C1 segment of cervical spinal cord (tissue), 14 donors: ENCODE results near the gene ARHGAP45.
A peak's percentile ranks its signal among the peaks of the same experiment; 100 is the strongest.

ENCODE experiments used
- DNase-seq, 14 donors: peaks; one replicate each; lab custom pipeline; 2025; lab: John Stamatoyannopoulos, UW

Gene ARHGAP45

DNA sequence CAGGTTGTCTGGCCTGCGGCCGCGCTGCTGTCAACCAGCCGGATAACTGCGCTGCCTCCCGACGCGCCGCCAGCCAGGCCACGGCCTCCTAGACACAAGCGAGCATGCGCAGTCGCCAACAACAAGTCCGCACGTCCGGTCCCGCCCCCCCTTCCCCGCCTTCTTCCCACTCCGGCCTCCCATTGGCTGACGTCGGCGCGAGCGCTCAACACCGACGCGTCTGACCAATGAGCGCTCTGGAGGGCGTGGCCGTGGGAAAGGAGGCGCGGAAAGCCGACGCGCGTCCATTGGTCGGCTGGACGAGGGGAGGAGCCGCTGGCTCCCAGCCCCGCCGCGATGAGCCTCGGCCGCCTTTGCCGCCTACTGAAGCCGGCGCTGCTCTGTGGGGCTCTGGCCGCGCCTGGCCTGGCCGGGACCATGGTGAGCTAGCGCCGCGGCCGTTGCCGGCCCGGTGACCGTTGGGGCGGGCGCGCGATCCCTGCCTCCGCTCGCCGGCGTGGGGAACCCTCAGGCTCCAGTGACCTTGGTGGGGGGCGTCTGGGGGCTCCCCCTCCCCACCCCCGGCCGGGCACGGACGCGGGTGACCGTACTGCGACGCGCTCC lies 36.8 kb downstream of the ARHGAP45 start, which contains the start of gene GPX4:
GPX4 (plus strand) TSS at position 287 of the 603 bp plus-strand sequence; CDS start at position 337, 50 bp downstream.
- DNase-seq = peak; percentile 88 to 99 (median 96)

DNA sequence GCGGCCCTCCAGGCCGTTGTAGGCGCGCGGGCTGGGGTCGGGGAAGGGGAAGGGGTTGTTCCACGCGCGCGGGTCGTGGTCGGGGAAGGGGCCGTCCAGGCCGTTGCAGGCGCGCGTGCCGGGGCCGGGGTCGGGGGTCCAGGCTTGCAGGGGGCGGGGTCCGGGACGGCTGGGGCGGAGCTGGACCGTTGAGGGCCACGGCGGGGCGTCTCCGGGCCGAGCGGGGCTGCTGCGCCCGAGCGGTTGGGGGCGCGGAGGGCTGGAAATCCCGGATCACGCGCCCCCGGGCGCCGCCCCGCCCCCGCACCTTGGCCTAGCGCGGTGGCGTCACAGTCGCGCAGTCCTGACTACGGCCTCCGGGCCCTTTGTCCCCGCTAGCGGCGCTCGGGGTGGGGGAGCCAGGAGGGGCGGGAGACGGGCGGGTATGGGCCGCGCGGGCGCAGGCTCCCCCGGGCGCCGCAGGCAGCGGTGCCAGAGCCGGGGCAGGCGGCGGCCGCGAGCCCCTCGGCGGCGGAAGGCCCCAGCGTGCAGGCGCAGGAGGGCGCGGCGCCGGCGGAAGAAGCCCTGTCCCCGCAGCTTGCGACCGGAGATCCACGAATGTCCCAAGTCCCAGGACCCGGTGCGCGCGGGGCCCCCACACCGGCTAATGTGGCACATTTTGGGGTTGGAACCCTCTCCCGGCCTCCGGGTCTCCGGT lies 37.5 kb downstream of the ARHGAP45 start:
- peak in 12 of 14 donors; percentile 36 to 82 (median 62) for DNase-seq

DNA sequence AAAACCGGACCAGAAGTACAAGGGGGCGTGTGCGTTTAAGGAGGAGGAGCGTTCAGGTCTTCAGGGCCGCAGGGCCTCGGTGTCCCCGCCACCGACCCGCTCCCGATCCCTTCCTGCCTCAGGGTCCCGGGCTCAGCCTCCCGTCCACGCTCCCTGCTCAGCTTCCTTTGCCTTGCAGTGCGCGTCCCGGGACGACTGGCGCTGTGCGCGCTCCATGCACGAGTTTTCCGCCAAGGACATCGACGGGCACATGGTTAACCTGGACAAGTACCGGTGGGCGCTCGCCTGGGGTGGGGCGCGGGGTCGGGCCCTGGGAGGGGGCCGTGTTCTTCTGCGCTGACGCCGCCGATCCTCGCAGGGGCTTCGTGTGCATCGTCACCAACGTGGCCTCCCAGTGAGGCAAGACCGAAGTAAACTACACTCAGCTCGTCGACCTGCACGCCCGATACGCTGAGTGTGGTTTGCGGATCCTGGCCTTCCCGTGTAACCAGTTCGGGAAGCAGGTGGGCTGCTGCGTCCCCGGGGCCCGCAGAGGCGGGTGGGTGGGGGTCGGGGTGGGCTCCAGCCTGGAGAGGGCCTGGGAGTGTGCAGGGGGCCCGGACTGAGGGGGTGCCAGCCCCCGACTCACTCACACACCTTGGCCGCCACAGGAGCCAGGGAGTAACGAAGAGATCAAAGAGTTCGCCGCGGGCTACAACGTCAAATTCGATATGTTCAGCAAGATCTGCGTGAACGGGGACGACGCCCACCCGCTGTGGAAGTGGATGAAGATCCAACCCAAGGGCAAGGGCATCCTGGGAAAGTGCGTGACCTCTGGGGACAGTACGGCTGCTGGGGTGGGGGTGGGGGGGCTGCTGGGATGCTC lies 38.3 kb downstream of the ARHGAP45 start:
- no peak for DNase-seq

DNA sequence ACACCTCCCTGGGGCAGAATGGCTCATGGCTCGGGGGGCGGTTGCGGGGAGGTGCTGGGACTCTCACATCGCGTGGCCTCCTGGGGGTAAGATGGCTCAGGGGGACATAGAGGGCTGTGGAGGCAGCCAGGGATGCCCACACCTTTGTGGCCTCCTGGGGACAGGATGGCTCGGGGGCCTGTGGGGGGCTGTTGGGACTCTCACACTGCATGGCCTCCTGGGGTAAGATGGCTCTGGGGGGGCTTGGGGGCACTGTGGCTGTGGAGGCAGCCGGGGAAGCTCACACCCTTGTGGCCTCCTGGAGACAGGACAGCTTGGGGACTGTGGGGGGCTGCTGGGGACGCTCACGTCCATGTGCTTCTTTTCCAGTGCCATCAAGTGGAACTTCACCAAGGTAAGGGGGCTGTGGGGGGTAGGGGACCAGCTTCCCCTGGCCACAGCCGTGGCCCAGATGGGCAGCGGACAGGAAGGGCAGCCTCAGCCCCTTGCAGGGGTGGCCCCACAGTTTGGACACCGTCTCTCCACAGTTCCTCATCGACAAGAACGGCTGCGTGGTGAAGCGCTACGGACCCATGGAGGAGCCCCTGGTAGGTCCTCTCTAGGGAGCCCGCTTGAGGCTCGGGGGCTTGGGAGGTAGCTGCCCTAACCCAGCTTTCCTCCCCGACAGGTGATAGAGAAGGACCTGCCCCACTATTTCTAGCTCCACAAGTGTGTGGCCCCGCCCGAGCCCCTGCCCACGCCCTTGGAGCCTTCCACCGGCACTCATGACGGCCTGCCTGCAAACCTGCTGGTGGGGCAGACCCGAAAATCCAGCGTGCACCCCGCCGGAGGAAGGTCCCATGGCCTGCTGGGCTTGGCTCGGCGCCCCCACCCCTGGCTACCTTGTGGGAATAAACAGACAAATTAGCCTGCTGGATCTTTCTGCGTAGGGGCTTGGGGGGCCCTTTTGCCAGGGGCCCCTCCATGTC lies 39.2 kb downstream of the ARHGAP45 start:
- DNase-seq = no peak

DNA sequence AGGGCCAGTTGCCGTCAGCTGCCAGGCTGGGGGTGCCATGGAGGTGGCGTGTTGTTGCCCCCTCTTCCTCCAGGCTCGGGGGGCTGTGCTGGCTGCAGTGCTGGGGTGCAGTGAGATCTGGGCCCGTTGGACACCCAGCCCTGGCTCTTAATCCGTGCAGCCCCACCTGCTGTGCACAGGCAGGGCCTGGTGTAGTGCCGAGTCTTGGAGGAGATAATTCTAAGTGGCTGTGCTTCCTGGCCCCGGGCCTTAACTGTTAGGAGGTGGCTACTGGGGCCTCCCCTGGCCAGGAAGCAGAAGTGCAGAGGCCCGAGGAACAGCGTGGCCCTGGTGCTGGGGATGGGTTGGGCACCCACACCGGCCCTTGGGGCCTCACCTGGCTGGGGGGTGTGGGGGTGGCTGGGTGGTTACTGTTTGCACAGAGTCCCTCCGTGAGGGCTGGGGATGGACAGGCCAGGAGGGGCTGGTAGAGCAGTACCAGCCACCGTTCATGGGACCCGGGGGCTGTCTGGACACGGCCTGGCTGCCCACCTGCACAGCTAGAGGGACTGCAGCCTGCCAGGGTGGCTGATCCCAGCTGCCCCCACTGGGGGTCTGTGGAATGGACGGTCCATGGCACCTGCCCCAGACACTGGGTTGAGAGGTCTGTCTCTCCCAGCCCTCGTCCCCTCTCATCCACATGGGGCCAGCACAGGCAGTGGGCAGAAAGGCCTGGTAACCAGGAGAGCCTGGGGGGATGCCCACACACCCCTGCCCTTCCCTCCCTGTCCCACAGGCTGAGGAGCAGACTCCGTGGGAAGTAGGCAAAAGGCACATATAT lies 40.1 kb downstream of the ARHGAP45 start:
- no peak for DNase-seq

DNA sequence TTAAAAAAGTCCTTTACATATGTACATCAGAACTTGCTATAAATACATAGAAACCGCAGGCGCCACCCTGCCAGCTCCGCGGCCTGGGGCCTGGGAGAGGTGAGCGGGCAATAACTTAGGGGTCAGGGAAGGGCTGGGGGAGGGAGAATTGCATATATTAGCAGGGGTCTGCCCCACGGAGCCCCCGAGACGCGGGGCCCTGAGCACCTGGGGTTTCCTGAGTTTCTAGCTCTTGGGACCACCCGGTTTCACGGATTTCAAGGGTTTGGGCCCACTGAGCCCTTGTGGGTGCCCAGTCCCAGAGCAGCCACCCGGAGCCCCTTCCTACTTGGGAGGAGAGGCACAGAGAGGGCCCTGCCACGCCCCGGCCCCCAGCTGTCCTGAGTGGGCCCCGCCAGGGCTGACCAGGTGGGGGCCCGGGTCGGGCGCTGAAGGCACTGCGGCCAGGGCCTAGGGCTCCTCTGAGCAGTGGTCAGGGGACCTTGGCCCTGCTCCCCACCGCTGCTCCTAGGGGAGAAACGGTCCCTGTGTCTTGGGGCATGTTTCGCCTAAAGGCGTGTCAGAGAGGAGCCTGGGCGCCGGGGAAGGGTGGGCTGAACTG lies 40.8 kb downstream of the ARHGAP45 start:
- DNase-seq = no peak

DNA sequence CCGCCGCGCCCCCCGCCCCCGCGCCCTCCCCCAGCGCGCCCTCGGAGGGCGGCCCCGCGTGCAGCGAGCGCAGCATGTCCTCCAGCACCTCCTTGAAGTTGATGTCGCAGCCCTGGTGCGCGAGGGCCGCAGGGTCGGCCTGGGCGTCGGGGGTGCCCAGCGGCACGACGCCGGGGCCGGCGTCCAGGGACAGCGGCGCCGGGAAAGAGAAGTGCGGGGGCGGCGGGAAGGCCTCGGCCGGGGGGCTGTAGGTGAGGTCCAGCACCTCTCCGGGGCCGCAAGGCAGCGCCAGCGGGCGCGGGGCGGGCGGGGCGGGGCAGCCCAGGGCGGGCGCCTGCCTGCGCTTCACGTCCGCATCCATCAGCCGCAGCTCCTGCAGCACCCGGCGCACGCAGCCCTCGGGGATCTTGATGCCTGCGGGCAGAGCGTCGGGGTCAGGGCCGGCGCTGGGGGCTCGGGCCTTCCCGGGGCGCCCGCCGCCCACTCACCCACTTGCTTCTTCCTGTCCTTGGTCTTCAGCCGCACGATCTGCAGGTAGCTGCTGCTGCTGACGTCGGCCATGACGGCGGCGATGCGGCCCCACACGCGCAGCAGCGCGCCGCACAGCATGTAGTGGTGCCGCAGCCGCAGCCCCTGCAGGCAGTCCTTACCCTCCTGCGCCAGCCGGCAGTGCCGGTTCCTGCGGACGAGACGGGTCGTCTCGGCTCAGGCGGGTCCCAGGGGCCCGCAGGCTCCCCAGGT lies 41.5 kb downstream of the ARHGAP45 start:
- DNase-seq = no peak

DNA sequence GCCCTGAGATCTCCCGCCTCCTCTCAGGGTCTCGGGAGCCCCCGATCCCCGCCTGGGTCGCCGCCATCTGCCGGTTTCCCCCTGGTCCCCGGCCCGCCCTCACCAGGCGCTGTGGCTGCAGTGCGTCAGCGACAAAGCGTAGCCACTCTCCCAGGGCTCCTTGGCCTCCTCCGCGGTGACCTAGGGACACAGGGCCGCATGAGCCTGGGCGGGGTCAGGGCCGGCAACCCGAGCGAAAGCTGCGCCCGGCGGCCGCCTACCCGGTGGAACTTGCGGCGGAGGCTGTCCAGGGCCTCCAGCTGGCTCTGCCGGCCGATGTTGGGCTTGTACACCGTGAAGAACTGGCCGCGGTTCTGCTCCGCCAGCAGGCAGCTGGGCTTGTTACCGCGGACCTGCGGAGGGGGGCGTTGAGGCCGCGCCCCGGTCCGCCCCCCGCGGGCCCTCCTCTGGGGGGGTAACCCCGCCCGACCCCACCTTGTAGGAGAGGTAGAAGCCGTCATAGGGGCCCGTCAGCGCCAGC lies 42.1 kb downstream of the ARHGAP45 start:
- no peak for DNase-seq

DNA sequence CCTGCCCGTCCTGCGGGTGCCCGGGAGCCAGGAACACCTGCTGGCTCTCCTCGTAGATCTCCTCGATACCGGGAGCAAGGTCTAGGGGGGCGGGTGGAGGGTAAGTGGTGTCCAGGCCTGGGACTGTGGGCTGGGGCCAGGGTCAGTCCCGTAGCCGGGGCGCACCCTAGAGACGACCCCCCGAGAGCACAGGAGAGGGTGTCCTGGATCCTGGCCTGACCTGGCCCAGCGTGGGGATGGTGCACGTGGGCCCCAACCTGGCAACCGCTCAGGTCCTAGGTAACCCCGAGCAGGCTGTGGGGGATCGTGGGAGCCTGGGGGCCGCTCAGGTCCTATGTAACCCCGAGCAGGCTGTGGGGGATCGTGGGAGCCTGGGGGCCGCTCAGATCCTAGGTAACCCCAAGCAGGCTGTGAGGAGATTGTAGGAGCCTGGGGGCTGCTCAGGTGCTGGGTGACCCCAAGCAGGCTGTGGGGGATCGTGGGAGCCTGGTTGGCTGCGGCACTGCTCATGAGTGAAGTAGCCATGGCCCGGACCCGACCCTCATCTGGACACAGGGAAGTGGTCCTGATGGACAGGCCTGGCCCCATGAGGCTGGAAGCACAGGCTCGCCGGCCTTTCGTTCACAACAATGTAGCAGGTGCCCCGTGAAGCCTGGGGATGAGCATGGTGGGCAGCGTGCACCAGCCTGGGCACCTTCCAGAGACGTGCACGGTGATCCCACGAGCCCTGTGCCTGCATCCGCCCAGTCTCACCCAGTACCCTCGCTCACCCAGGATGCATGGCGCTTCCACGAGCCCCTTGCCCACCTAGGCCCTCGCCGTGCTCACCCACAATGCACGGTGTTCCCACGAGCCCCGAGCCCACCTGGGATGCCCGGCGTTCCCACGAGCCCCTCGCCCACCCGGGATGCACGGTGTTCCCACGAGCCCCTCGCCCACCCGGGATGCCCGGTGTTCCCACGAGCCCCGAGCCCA lies 43.0 kb downstream of the ARHGAP45 start:
- no peak for DNase-seq

DNA sequence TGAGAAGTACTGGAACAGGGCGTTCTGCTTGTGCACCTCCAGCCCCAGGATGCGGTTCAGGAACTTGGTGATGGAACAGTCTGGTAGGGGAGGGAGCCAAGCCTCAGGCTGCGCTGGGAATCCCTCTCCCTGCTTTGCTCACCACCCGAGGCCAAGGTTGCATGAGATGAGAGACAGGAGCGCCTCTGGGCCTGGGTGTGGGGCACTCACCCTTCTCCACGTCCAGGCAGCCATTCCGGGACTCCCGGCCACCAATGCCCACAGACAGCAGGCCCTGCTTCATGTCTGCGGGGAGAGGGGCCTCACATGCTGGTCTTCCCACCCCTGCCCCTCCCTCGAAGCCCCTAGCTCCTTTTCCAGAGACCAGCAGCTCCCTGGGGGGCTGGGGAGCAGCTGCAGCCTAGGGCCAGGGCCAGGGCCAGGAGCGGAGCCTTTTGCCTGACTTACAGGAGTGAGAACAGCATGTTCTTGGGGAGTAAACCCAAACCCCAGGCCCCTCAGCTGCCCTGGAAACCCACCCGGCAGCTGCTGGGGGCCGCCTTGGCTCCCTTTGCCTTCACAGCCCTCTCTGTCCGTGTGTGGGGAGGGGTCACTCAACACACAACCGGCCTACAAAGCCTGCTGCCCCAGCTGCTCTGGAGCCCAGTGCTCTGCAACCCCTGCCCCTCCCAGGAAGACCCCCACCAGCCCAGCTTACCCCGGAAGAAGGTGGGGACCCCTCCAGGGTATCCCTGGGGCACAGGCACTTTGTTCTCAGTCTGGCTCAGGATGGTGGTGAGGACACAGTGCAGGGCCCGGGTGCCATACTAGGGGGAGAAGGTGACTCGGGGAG lies 44.1 kb downstream of the ARHGAP45 start:
- DNase-seq = no peak

DNA sequence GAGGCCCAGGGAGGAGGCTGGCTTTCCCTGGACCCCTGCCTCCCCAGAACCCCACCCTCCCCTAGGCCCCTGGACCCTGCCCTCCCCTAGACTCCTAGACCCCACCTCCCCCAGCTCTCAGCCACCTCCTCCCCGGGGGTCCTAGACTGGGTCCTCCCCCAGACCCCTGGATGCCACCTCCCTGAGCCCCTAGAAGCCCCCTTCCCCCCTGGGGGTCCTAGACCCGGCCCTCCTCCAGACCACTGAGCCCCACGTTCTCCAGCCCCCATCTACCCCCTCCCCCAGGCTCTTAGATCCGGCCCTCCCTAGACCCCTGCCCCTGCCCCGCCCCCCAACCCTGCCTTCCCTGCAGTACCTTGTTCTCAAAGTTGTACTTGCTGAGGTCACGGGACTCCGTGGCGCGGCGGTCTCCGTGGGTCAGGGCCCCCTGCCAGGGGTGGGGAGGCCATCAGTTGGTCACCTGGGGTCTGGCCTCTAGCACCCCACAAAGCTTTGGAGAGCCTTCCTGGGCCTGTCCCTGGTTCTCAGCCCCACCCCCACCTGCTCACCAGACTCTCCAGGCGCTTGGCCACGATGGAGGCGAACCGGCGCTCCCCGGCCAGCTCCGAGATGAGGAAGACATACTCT lies 44.8 kb downstream of the ARHGAP45 start:
- DNase-seq = no peak

DNA sequence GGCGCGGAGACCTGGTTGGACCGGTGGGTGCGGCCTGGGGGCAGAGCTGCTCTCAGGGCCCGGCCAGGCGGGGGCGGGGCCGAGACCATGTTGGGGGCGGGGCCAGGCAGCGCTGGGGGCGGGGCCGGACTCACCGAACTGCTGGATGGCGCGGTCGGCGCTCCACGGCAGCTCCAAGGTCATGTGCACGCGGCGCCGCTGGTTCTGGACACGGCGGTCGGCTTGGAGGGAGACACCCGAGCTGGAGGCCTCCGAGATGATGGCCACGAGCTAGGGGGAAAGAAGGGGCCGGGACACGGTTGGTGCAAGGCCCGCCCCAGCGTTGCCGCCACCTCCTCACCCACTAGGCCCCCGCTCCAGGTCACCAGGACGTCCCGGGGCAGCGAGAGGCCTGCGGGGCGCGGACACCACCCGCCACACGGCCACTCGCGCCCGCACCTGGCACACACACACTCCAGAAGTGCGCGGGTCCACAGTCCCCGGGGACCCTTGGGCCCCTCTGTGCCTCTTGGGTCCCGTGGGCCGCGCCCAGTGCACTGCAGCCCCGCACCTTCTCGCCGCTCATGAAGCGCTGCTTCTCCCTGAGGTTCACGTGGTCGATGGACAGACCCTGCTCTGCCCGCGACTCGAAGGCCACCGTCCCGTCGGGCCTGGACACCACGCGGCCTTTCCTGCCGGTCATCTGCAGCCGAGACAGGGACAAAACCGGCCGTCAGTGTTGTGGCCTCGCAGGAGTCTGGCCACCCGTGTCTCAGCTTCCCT lies 45.5 kb downstream of the ARHGAP45 start:
- DNase-seq = no peak

DNA sequence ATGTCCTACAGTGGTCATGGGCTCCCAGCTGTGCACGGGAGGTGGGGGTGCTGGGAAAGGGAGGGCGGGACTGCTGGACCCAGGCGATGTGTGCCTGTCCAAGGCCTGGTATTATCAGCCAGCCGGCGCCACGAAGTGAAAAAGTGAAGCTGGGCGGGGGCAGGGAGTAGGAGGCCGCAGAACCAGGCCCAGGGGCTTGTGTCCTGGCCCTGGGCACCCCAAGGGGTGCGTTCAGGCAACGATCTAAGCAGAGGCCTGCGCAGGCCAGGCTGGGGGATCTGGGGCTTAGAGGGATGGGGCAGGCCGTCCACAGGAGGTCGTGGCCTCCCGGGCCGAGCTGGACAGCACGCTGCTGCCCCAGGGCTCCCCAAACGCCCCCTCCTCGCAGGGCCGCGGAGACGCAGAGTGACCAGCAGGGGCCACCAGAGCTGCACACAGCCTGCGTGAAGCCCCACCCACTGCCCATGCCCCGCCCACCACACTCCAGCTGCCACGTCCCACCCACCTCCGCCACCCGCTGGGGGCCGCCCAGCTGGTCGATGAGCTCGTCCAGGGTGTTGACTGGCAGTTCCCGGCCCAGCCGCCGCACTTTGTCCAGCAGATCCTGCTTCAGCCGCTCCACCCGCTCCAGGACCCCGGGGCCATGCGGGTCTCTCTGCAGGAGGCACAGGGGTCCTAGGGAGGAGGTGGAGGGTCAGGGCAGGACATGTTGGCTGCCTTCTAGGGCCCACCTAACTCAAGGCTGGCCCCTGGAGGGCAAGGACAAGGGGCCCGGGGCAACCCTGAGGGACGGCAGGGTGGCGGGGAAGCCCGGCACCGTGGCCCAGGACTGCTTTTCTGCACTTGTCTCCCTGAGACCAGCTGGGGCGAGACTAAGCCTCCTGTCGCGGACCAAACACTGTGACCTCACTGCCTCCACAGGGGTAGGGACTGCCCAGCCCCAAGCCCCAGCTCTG lies 46.3 kb downstream of the ARHGAP45 start:
- DNase-seq = peak in 13 of 14 donors; percentile 29 to 90 (median 82)

DNA sequence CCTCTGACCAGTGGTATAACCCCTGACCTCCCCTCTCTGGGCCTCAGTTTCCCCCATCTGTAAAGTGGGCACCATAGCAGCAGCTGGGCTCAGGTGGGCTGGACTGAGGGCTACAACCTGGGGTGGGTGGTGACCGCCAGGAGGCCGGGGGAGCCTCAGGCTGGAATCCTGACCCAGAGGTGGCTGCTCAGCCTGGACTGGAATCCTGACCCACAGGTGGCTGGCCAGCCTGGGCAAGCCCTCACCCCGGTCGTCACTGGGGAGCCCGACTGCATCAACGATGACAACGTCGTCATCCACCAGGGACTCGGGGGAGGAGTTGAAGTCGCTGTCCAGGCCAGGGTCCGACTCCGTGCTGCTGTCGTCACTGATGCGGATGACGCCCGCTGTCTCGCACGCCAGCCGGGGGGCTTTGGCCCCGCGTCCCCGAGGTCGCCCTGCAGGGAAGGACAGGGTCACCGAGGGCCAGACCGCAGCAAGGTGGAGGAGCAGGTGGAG lies 47.1 kb downstream of the ARHGAP45 start:
- DNase-seq = no peak
